GM12878 (cell line): ENCODE results near the gene ZBTB42. TPM values are rescaled to one million over a fixed set of nuclear protein-coding genes. Genes with fewer than 3 reads are reported as not detected.
A peak's percentile ranks its signal among the peaks of the same experiment; 100 is the strongest.

Experiments used
- ATAC-seq: fragments of 200-7000 bp; cut with Tn5 transposase; 3 replicates; pipeline ENCODE4 v1.9.1; 2020; ENCODE audit warnings: mild to moderate bottlenecking, moderate library complexity
- BruUV-seq: library from RNA; stranded (reverse); fragments of 400-500 nt; replicated peaks from 2 replicates; lab custom pipeline; 2021; lab: Mats Ljungman, UMichigan
- CTCF ChIA-PET: fragments of 300-600 bp; sonication (Branson Sonifier 250); formaldehyde crosslinking; extraction: SDS; loops from one replicate; lab custom pipeline; 2021; ENCODE audit warnings: inconsistent platforms; lab: Yijun Ruan, JAX
- POLR2A ChIA-PET: fragments of 350-600 bp; formaldehyde crosslinking; extraction: SDS; loops from one replicate; lab custom pipeline; 2021; ENCODE audit warnings: inconsistent platforms; lab: Charles Lee
- RAD21 ChIA-PET: fragments of 300-600 bp; sonication (Branson Sonifier 250); formaldehyde crosslinking; loops from one replicate; lab custom pipeline; 2023; ENCODE audit warnings: antibody characterized with exemption; ENCODE audit not compliant: unreplicated experiment; lab: Charles Lee
- SMC1A ChIA-PET: fragments of 300-600 bp; sonication (Branson Sonifier 250); formaldehyde crosslinking; loops from one replicate; lab custom pipeline; 2023; ENCODE audit not compliant: unreplicated experiment, uncharacterized antibody; lab: Charles Lee
- DNase-seq: peaks from one replicate; pipeline ENCODE4 v3.0.0-alpha.2; 2011; ENCODE audit warnings: low read depth, low spot score
- FAIRE-seq: peaks from 3 replicates; lab custom pipeline; 2011; peaks lifted over from hg19 to GRCh38; lab: Jason Lieb, UNC
- H2AFZ ChIP-seq: 2 replicates; pipeline ENCODE4 v1.6.0; 2011; ENCODE audit warnings: low read depth, low read length, control low read depth; ENCODE audit not compliant: control insufficient read depth
- H3K27ac ChIP-seq: 2 replicates; pipeline ENCODE4 v1.5.1; 2011; ENCODE audit warnings: control low read depth; ENCODE audit not compliant: control insufficient read depth, insufficient read depth
- H3K27me3 ChIP-seq, 2 experiments: replicated peaks in 1 of 2; 2 replicates each; pipeline versions ENCODE4 v1.6.0 to v1.6.1; 2011; ENCODE audit warnings: low read length in 1 of 2; ENCODE audit not compliant: control insufficient read depth in 2 of 2, insufficient read depth in 2 of 2
- H3K36me3 ChIP-seq, 2 experiments: 2 replicates each; pipeline ENCODE4 v1.5.1; 2011; ENCODE audit warnings: low read length in 1 of 2; ENCODE audit not compliant: control insufficient read depth in 2 of 2, insufficient read depth in 2 of 2
- H3K4me1 ChIP-seq: 2 replicates; pipeline ENCODE4 v1.6.1; 2011; ENCODE audit warnings: mild to moderate bottlenecking, low read length, moderate library complexity, mixed read lengths; ENCODE audit not compliant: control insufficient read depth, insufficient read depth
- H3K4me2 ChIP-seq: 2 replicates; pipeline ENCODE4 v1.6.0; 2011; ENCODE audit warnings: control low read depth; ENCODE audit not compliant: control insufficient read depth, insufficient read depth
- H3K4me3 ChIP-seq: fragments of 200-600 bp; sonication (generic); 2 replicates; pipeline ENCODE4 v1.5.1; 2016
- H3K79me2 ChIP-seq: 2 replicates; pipeline ENCODE4 v1.6.0; 2011; ENCODE audit warnings: low read length; ENCODE audit not compliant: control insufficient read depth, insufficient read depth
- H3K9ac ChIP-seq: 2 replicates; pipeline ENCODE4 v1.8.0; 2011; ENCODE audit warnings: low read length, control low read depth, mixed read lengths; ENCODE audit not compliant: control insufficient read depth, insufficient read depth
- H3K9me3 ChIP-seq: replicated peaks from 3 replicates; pipeline ENCODE4 v1.5.1; 2011; ENCODE audit warnings: mild to moderate bottlenecking, low read length; ENCODE audit not compliant: control insufficient read depth, insufficient read depth
- H4K20me1 ChIP-seq: 2 replicates; pipeline ENCODE4 v1.6.0; 2011; ENCODE audit not compliant: control insufficient read depth, insufficient read depth
- BACH1 ChIP-seq: fragments of 450-650 bp; IDR thresholded peaks from 2 replicates; pipeline ENCODE4 v1.6.1; 2017; ENCODE audit warnings: mild to moderate bottlenecking, borderline replicate concordance
- POLR2A ChIP-seq: IDR thresholded peaks from 2 replicates; pipeline ENCODE4 v1.6.1; 2011; ENCODE audit warnings: low read depth, mild to moderate bottlenecking, low read length
- RELA ChIP-seq: fragments of 450-650 bp; IDR thresholded peaks from 2 replicates; pipeline ENCODE4 v1.8.0; 2014; ENCODE audit warnings: borderline replicate concordance; ENCODE audit not compliant: partially characterized antibody
- WGBS: methylation state at CpG from one replicate; pipeline ENCODE4 v1.1.6; 2016; ENCODE audit warnings: low lambda C conversion rate; ENCODE audit not compliant: insufficient replicate concordance, insufficient coverage; ENCODE audit errors: missing lambda C conversion rate; 5-methylcytosine and 5-hydroxymethylcytosine counted together
- in situ Hi-C: fragments of 300-500 bp; cut with MboI; formaldehyde crosslinking; loops from 9 replicates; pipeline ENCODE4 v1.14.3; 2018; ENCODE audit warnings: mixed read lengths
- intact Hi-C: fragments of 100-400 bp; cut with micrococcal nuclease; formaldehyde crosslinking; loops from one replicate; pipeline ENCODE4 v1.14.2; 2022; ENCODE audit not compliant: unreplicated experiment
- polyA plus RNA-seq, 11 experiments: library from polyadenylated mRNA; depleted of rRNA in 4 of 11; unstranded in 6 of 11; stranded (reverse) in 5 of 11; fragments of >200 nt; fragmentation: Nextera tagmentation in 4 of 11; fragmentation: Illumina TruSeq in 1 of 11; extraction: Ambion mirVana in 4 of 11; extraction: Trizol in 1 of 11; gene quantifications; 1 replicate in 1 of 11; 2 replicates in 10 of 11; pipeline versions ENCODE4 v1.2.1 to v1.2.3, GENCODE V29; 2011 to 2016; ENCODE audit warnings: inconsistent platforms in 2 of 11, missing spikeins in 2 of 11, low read depth in 1 of 11
- total RNA-seq, 4 experiments: library from RNA; depleted of rRNA in 3 of 4; stranded (reverse); fragments of >200 nt in 3 of 4; fragmentation: Illumina TruSeq in 1 of 4; extraction: Trizol in 1 of 4; gene quantifications; 2 replicates each; pipeline versions ENCODE4 v1.2.1 to v1.2.3, GENCODE V29; 2013 to 2021
- TF ChIP-seq, protein P1 (sequence below): fragments of 450-650 bp; formaldehyde crosslinking; IDR thresholded peaks from 2 replicates; pipeline ENCODE4 v1.5.0; 2022; ENCODE audit warnings: mild to moderate bottlenecking, missing genetic modification characterization

Gene ZBTB42
- total and polyA plus RNA-seq, 10 of the 15 experiments (the other 5 are each of a cell fraction or from before 2014, with no cell fraction given), result 0.05 to 1.2 (median 0.37) TPM; not detected in 2

DNA sequence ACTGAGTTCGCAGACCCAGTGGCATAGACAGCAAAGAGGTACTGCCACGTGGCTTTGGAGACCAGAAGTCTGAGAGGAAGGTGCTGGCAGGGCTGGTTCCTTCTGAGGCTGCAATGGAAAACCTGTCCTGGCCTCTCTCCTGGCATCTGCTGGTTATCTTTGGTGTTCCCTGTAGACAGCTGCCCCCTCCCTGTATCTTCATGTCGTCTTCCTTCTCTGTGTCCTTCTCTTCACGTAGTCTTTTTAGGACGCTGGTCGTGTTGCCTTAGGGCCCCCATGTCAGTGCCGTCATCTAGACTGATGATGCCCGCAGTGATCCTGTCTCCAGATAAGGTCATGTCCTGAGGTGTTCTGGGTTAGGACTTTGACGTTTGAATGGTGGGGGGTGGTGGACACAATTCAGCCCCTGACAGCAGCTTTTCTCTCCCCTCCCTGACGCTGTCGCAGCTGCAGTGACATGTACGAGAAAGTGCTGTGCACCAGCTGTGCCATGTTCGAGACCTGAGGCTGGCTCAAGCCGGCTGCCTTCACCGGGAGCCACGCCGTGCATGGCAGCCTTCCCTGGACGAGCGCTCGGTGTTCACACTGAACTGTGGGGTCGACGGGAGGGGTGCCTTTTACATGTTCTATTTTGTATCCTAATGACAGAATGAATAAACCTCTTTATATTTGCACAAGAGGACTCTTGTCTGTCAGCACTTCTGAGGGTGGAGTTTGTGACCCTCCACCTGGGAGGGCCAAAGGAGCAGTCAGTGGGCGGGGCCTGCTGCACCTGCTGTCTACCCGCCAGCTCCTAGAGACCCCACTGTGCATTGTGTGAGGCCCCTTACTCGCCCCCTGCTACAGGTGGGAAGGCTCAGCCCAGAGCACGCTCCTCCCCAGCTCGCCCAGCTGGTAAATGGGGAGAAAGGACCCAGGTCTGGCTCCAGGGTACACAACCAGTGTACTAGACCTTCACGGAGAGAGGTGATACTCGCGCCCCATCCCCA lies 41.6 kb upstream of the ZBTB42 start:
- TF ChIP-seq, protein P1, sequence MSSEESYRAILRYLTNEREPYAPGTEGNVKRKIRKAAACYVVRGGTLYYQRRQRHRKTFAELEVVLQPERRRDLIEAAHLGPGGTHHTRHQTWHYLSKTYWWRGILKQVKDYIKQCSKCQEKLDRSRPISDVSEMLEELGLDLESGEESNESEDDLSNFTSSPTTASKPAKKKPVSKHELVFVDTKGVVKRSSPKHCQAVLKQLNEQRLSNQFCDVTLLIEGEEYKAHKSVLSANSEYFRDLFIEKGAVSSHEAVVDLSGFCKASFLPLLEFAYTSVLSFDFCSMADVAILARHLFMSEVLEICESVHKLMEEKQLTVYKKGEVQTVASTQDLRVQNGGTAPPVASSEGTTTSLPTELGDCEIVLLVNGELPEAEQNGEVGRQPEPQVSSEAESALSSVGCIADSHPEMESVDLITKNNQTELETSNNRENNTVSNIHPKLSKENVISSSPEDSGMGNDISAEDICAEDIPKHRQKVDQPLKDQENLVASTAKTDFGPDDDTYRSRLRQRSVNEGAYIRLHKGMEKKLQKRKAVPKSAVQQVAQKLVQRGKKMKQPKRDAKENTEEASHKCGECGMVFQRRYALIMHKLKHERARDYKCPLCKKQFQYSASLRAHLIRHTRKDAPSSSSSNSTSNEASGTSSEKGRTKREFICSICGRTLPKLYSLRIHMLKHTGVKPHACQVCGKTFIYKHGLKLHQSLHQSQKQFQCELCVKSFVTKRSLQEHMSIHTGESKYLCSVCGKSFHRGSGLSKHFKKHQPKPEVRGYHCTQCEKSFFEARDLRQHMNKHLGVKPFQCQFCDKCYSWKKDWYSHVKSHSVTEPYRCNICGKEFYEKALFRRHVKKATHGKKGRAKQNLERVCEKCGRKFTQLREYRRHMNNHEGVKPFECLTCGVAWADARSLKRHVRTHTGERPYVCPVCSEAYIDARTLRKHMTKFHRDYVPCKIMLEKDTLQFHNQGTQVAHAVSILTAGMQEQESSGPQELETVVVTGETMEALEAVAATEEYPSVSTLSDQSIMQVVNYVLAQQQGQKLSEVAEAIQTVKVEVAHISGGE (CRISPR knock-in tag), result no peak
- TF ChIP-seq BACH1 (no peak), POLR2A (peak; percentile 13; the same call in 1 of the 2 replicates), RELA (no peak)
- CTCF ChIA-PET, result no interaction called here
- BruUV-seq, result no TSS peak
- no peak overlapping the region for H3K27ac ChIP-seq
- no peak overlapping the region for H3K9ac ChIP-seq
- POLR2A ChIA-PET, result no interaction called here
- RAD21 ChIA-PET, result no interaction called here
- DNase-seq, result no peak
- FAIRE-seq, result no peak
- in situ Hi-C loops, result no loop called here
- peaks cover 2 to 18% of the 10 kb centered on the region in 2 experiments; a peak in 3 of 4 replicates for H3K36me3 ChIP-seq
- SMC1A ChIA-PET, result no interaction called here
- peaks cover 12% of the 10 kb centered on the region for H3K4me1 ChIP-seq
- no peak for ATAC-seq
- no peak overlapping the region for H3K4me3 ChIP-seq
- no peak overlapping the region for H3K4me2 ChIP-seq
- no peaks in the 10 kb centered on the region for H4K20me1 ChIP-seq
- WGBS, result 95% methylated on average over 30 of the region's 30 CpGs
- intact Hi-C loops, result no loop called here
- H2AFZ ChIP-seq, result no peak overlapping the region
- H3K27me3 ChIP-seq, result no peaks in the 10 kb centered on the region
- peaks cover 18% of the 10 kb centered on the region for H3K79me2 ChIP-seq
- no peaks in the 10 kb centered on the region for H3K9me3 ChIP-seq
